Neuronal stem cell (in vitro differentiated cells): Measurements from ENCODE around the gene IFI27L2.

Source experiments
- DNase-seq: peaks from one replicate; pipeline ENCODE4 v3.0.0-alpha.2; 2013; ENCODE audit warnings: low spot score
- H2AFZ ChIP-seq: one replicate; pipeline ENCODE4 v1.6.1; 2013; ENCODE audit warnings: mild to moderate bottlenecking, low read length, inconsistent platforms
- H2AK5ac ChIP-seq: 2 replicates; pipeline ENCODE4 v1.6.1; 2013; ENCODE audit warnings: low read depth, mild to moderate bottlenecking, inconsistent platforms, low read length, moderate library complexity, mixed read lengths
- H2BK120ac ChIP-seq: 2 replicates; pipeline ENCODE4 v1.6.1; 2013; ENCODE audit warnings: low read depth, mild to moderate bottlenecking, inconsistent platforms, low read length, moderate library complexity, mixed read lengths
- H2BK12ac ChIP-seq: one replicate; pipeline ENCODE4 v1.6.1; 2013; ENCODE audit warnings: low read length, inconsistent platforms
- H2BK15ac ChIP-seq: 2 replicates; pipeline ENCODE4 v1.6.1; 2013; ENCODE audit warnings: mild to moderate bottlenecking, low read length, inconsistent platforms, mixed read lengths
- H2BK5ac ChIP-seq: one replicate; pipeline ENCODE4 v1.6.1; 2013; ENCODE audit warnings: inconsistent platforms, mild to moderate bottlenecking, low read length, moderate library complexity
- H3K14ac ChIP-seq: one replicate; pipeline ENCODE4 v1.6.1; 2013; ENCODE audit warnings: low read length, inconsistent platforms
- H3K18ac ChIP-seq: 2 replicates; pipeline ENCODE4 v1.6.1; 2013; ENCODE audit warnings: low read length, inconsistent platforms
- H3K23ac ChIP-seq: 2 replicates; pipeline ENCODE4 v1.6.1; 2013; ENCODE audit warnings: low read depth, mild to moderate bottlenecking, mixed read lengths, low read length, inconsistent platforms; ENCODE audit not compliant: poor library complexity
- H3K27ac ChIP-seq: replicated peaks from 3 replicates; pipeline ENCODE4 v1.5.1; 2013; ENCODE audit warnings: low read length, inconsistent platforms
- H3K27me3 ChIP-seq, 3 experiments: 2 replicates each; pipeline ENCODE4 v1.6.1; 2013; ENCODE audit warnings: low read length in 3 of 3, mild to moderate bottlenecking in 2 of 3, inconsistent platforms in 1 of 3, low read depth in 1 of 3, mixed read lengths in 1 of 3, moderate library complexity in 1 of 3; ENCODE audit not compliant: control insufficient read depth in 3 of 3, insufficient read depth in 3 of 3
- H3K36me3 ChIP-seq, 2 donors: replicated peaks in 1 of 2; 2 replicates each; pipeline ENCODE4 v1.6.1; 2013; ENCODE audit warnings: low read length in 2 of 2; ENCODE audit not compliant: control insufficient read depth in 2 of 2, insufficient read depth in 2 of 2
- H3K4ac ChIP-seq: 2 replicates; pipeline ENCODE4 v1.6.1; 2013; ENCODE audit warnings: inconsistent platforms, mild to moderate bottlenecking, low read length, moderate library complexity
- H3K4me1 ChIP-seq, 2 donors: 1 replicate in 1 of 2; 2 replicates in 1 of 2; pipeline ENCODE4 v1.6.1; 2013; ENCODE audit warnings: low read length in 2 of 2, low read depth in 1 of 2; ENCODE audit not compliant: control insufficient read depth in 2 of 2, insufficient read depth in 1 of 2
- H3K4me2 ChIP-seq: one replicate; pipeline ENCODE4 v1.6.1; 2013; ENCODE audit warnings: mild to moderate bottlenecking, low read length, inconsistent platforms; ENCODE audit not compliant: insufficient read depth, poor library complexity, severe bottlenecking
- H3K4me3 ChIP-seq, 2 donors: 2 replicates each; pipeline ENCODE4 v1.5.1; 2013; ENCODE audit warnings: low read length in 2 of 2, mild to moderate bottlenecking in 2 of 2, inconsistent platforms in 1 of 2, moderate library complexity in 1 of 2
- H3K79me1 ChIP-seq: one replicate; pipeline ENCODE4 v1.6.1; 2013; ENCODE audit warnings: low read depth, mild to moderate bottlenecking, inconsistent platforms, low read length, moderate library complexity
- H3K9ac ChIP-seq: one replicate; pipeline ENCODE4 v1.6.1; 2013; ENCODE audit warnings: mild to moderate bottlenecking, low read depth, low read length, inconsistent platforms; ENCODE audit not compliant: poor library complexity
- H3K9me3 ChIP-seq, 2 donors: replicated peaks in 1 of 2; 2 replicates each; pipeline versions ENCODE3 to v1.6.1; 2013; ENCODE audit warnings: low read length in 2 of 2, mild to moderate bottlenecking in 2 of 2, inconsistent platforms in 1 of 2, low read depth in 1 of 2, mixed read lengths in 1 of 2, moderate library complexity in 1 of 2; ENCODE audit not compliant: control insufficient read depth in 2 of 2, insufficient read depth in 1 of 2
- H4K8ac ChIP-seq: one replicate; pipeline ENCODE4 v1.6.1; 2013; ENCODE audit warnings: low read depth, mild to moderate bottlenecking, inconsistent platforms, low read length, moderate library complexity
- H4K91ac ChIP-seq: one replicate; pipeline ENCODE4 v1.6.1; 2013; ENCODE audit warnings: low read length, low read depth, mild to moderate bottlenecking, inconsistent platforms; ENCODE audit not compliant: poor library complexity
- WGBS, 2 donors: extraction: QIAGEN DNeasy Blood & Tissue Kit; methylation state at CpG; one replicate each; pipeline ENCODE4 v1.1.7; 2013; ENCODE audit warnings: missing lambda C conversion rate in 2 of 2, mixed read lengths in 1 of 2; ENCODE audit not compliant: insufficient read length in 2 of 2, insufficient replicate concordance in 1 of 2; ENCODE audit errors: extremely low coverage in 2 of 2; 5-methylcytosine and 5-hydroxymethylcytosine counted together

Gene IFI27L2

DNA sequence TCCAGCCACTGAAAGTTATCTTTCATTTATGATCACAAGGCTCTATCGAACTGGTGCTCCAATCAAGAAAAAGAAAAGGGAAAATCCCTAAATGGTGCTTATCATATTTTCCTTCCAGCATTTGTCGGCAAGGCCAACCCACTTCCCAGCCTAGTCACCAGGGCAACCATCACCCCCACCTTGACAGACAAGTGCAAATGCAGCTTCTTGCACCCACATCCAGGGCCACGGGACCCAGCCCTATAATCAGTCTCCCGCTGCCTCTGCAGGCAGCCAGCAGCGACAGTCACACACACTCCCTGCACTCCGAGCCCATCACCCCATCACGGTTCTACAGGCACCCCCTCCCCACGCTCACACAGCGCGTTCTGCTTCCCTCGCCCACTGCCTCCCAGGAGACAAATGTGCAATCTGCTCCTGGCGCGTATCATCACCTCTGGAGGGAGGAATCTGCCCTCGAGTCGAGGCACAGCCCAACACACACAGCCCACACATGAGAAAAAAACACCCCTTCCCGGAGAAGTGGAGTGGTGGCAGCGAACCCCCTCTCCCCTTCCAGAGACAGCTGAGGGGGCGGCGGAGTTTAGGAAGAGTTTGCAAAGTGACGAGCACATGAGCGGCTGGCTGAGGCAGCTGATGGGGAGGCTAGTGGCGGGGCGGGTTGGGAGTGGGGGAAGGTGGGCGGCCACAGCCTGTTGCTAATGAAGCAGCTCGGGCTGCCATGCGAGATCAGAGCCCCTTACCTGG, 35.5 kb upstream of the IFI27L2 start:
- H3K14ac ChIP-seq = peak overlapping the region; percentile 86
- H3K27ac ChIP-seq = no peak overlapping the region
- H3K18ac ChIP-seq = peak overlapping the region; percentile 84
- peak overlapping the region; percentile 47 for H3K9ac ChIP-seq
- no peak overlapping the region for H2BK5ac ChIP-seq
- H3K4me2 ChIP-seq = peak overlapping the region; percentile 46
- peak overlapping the region; percentile 78 for H4K8ac ChIP-seq
- no peak overlapping the region for H3K4me3 ChIP-seq
- H3K4ac ChIP-seq = no peak overlapping the region
- H3K4me1 ChIP-seq = peaks cover 10 to 15% of the 10 kb centered on the region in 2 donors
- WGBS, 2 donors = no CpG with 5 or more reads among the region's 26 CpGs
- peaks cover 0 to 39% (median 0%) of the 10 kb centered on the region in 3 experiments for H3K27me3 ChIP-seq
- H3K9me3 ChIP-seq = peaks cover 0 to 5% of the 10 kb centered on the region in 2 donors
- no peak overlapping the region for H2BK120ac ChIP-seq
- peak overlapping the region; percentile 50 for H3K23ac ChIP-seq
- peak overlapping the region; percentile 86 for H2AFZ ChIP-seq
- H2BK15ac ChIP-seq = peak overlapping the region; percentile 44
- no peak overlapping the region for H4K91ac ChIP-seq
- peak overlapping the region; percentile 48 for H2AK5ac ChIP-seq
- H2BK12ac ChIP-seq = peak overlapping the region; percentile 69
- H3K79me1 ChIP-seq = no peaks in the 10 kb centered on the region
- H3K36me3 ChIP-seq = no peaks in the 10 kb centered on the region
- DNase-seq = no peak

DNA sequence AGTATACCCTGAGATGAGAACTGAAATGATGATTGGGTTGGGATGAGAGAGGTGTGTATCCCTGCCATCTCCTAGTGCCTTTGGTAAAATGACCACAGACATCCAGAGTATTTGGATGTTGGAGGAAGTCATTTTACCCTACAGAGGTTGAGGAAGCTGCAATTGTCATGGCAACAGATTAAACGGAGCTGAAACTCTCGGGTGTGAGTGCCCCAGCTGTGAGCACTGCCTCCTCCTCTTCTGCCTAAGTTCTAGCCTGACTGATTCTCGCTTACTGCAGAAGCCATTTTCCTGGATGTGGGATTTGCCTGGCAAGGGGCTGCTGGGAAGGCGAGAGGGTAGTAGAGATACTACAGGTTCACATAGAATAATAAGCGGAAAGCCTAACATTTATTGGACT, 34.4 kb upstream of the IFI27L2 start:
- DNase-seq = no peak
- Histone ChIP-seq H3K9me3 (peaks cover 0 to under 1% of the 10 kb centered on the region in 2 donors), H4K91ac (no peak overlapping the region), H3K14ac (no peak overlapping the region), H4K8ac (no peak overlapping the region), H3K27ac (no peak overlapping the region), H3K4me2 (no peak overlapping the region), H3K18ac (no peak overlapping the region), H3K9ac (no peak overlapping the region), H3K23ac (no peak overlapping the region), H3K27me3 (peaks cover 0 to 39% (median 0%) of the 10 kb centered on the region in 3 experiments), H3K4me3 (no peak overlapping the region), H3K36me3 (no peaks in the 10 kb centered on the region), H3K79me1 (no peaks in the 10 kb centered on the region), H2BK12ac (no peak overlapping the region), H2AK5ac (no peak overlapping the region), H2BK15ac (no peak overlapping the region), H2BK5ac (no peak overlapping the region), H2AFZ (no peak overlapping the region), H3K4me1 (peaks cover 10 to 15% of the 10 kb centered on the region in 2 donors), H3K4ac (no peak overlapping the region), H2BK120ac (no peak overlapping the region)
- no CpG with 5 or more reads among the region's 5 CpGs for WGBS, 2 donors

DNA sequence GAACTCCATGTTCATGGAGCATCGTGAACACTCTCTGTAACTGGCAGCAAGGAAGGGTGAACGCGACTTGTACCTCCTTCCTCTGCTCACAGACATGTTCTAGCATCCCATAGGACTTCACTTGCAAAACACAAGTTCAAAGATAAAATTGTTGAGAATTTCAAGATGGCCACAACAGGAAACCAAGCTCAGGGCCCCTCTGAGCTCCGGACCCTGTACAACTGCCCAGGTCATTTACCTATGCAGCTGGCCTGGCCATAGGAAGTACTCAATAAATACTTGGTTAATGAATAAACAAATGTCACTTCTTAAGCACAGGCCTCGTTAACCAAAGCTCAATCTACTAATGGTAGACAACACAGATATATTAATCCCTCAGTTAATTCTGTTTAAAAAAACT, 33.1 kb upstream of the IFI27L2 start:
- H2BK5ac ChIP-seq = no peak overlapping the region
- H3K9ac ChIP-seq = no peak overlapping the region
- H2AFZ ChIP-seq = no peak overlapping the region
- no peak overlapping the region for H4K8ac ChIP-seq
- H2BK15ac ChIP-seq = peak overlapping the region; percentile 30
- H3K79me1 ChIP-seq = no peaks in the 10 kb centered on the region
- H3K4me2 ChIP-seq = no peak overlapping the region
- H2AK5ac ChIP-seq = no peak overlapping the region
- H3K27ac ChIP-seq = no peak overlapping the region
- no peak overlapping the region for H3K4ac ChIP-seq
- H3K4me3 ChIP-seq = no peak overlapping the region
- no CpG with 5 or more reads among the region's 5 CpGs for WGBS, 2 donors
- peaks cover 0 to 35% (median 0%) of the 10 kb centered on the region in 3 experiments for H3K27me3 ChIP-seq
- H3K18ac ChIP-seq = peak overlapping the region; percentile 21
- no peak overlapping the region for H3K23ac ChIP-seq
- H3K9me3 ChIP-seq = no peaks in the 10 kb centered on the region
- H4K91ac ChIP-seq = no peak overlapping the region
- no peak for DNase-seq
- no peaks in the 10 kb centered on the region for H3K36me3 ChIP-seq
- H3K14ac ChIP-seq = no peak overlapping the region
- H3K4me1 ChIP-seq = peaks cover 10 to 20% of the 10 kb centered on the region in 2 donors
- H2BK12ac ChIP-seq = no peak overlapping the region
- H2BK120ac ChIP-seq = no peak overlapping the region

DNA sequence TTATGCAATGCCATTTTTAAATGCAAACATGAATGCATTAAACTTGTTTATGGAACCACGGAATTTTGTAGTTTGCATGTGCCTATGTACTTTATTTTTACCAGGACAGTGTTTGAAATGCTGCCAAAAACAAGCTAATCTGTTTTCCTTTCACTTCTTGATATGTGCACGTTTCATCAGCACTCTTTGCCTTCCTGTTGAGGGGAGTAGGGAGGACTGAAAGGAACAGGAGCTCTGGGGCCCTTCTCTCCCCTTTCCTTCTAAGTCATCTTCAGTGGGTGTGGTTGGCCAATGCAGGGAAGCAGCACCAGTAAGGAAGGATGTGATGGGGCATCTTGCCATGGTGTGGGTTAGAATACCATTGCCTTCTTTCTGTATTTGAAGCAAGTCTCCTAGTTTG, 32.6 kb upstream of the IFI27L2 start:
- WGBS, 2 donors = no CpG with 5 or more reads among the region's 2 CpGs
- no peak overlapping the region for H3K18ac ChIP-seq
- peak overlapping the region; percentile 30 for H2BK15ac ChIP-seq
- no peaks in the 10 kb centered on the region for H3K79me1 ChIP-seq
- no peaks in the 10 kb centered on the region for H3K9me3 ChIP-seq
- no peaks in the 10 kb centered on the region for H3K36me3 ChIP-seq
- H4K8ac ChIP-seq = no peak overlapping the region
- no peak for DNase-seq
- H3K4me2 ChIP-seq = no peak overlapping the region
- H2BK12ac ChIP-seq = no peak overlapping the region
- H3K27me3 ChIP-seq = peaks cover 0 to 30% (median 0%) of the 10 kb centered on the region in 3 experiments
- H2BK120ac ChIP-seq = no peak overlapping the region
- no peak overlapping the region for H3K14ac ChIP-seq
- peaks cover 10 to 25% of the 10 kb centered on the region in 2 donors for H3K4me1 ChIP-seq
- no peak overlapping the region for H3K27ac ChIP-seq
- H3K9ac ChIP-seq = no peak overlapping the region
- H2BK5ac ChIP-seq = no peak overlapping the region
- H2AFZ ChIP-seq = no peak overlapping the region
- no peak overlapping the region for H3K4ac ChIP-seq
- no peak overlapping the region for H4K91ac ChIP-seq
- H2AK5ac ChIP-seq = no peak overlapping the region
- H3K23ac ChIP-seq = no peak overlapping the region
- H3K4me3 ChIP-seq = no peak overlapping the region
